ENCODE measurements around the gene ERC2. TPM values are rescaled to one million over a fixed set of nuclear protein-coding genes. Genes with fewer than 3 reads are reported as not detected.

Gene ERC2
- total and polyA plus RNA-seq, 2 of the 13 experiments (the other 11 are each of a cell fraction or from before 2014, with no cell fraction given) = 0.16 to 0.22 TPM

DNA sequence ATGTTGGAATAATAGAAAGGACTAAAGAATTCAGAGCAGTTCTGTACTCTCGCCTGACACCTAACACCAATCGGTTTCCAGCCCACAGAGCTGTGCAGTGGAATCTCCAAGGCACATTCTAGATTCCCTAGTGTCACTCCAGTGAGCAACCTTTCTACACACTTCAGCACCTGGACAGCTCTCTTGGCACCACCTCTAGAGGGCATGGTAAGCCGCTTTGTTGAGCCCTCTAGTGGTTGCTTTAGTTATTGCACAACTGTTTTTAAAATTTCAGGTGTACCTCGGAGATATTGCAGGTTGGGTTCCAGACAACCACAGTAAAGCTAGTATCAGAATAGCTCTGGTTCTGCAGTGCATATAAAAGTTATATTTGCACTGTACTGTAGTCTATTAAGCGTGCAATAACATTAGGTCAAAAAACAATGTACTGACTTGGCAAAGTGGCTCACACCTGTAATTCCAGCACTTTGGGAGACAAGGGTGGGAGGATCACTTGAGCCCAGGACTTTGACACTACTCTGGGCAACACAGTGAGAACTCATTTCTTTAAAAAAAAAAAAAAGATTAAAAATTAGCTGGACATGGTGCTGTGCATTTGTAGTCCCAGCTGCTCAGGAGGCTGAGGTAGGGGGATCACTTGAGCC is 26.5 kb upstream of the ERC2 start (continued):
- TF ChIP-seq ZNF143 (CRISPR knock-in tag; IDR thresholded peaks at IDR 0.05) (0 out of 2 replicates have a peak, but pooled peaks have one; percentile 25), MAX (IDR thresholded peaks at IDR 0.05) (no peak), ZNF552 (CRISPR knock-in tag; IDR thresholded peaks at IDR 0.05; ENCODE audit: borderline replicate concordance) (peak; percentile 46; the same call in 1 of the 2 replicates), POLR2AphosphoS5 (IDR thresholded peaks at IDR 0.05; ENCODE audit: low read depth, low read length) (no peak), ZXDC (CRISPR knock-in tag; IDR thresholded peaks at IDR 0.05) (0 out of 2 replicates have a peak, but pooled peaks have one; percentile 51), RFXAP (CRISPR knock-in tag; IDR thresholded peaks at IDR 0.05; ENCODE audit: borderline replicate concordance) (peak; percentile 86), PHF8 (CRISPR knock-in tag; IDR thresholded peaks at IDR 0.05) (no peak), SALL2 (CRISPR knock-in tag; IDR thresholded peaks at IDR 0.05) (0 out of 2 replicates have a peak, but pooled peaks have one; percentile 50), YEATS4 (CRISPR knock-in tag; IDR thresholded peaks at IDR 0.05; ENCODE audit: borderline replicate concordance) (no peak; the same call in 1 of the 2 replicates), ZFP37 (CRISPR knock-in tag; IDR thresholded peaks at IDR 0.05; ENCODE audit: borderline replicate concordance) (peak; percentile 97), BCLAF1 (IDR thresholded peaks at IDR 0.05) (no peak), ZNF260 (CRISPR knock-in tag; IDR thresholded peaks at IDR 0.05; ENCODE audit: borderline replicate concordance, low read depth) (no peak), TFDP1 (CRISPR knock-in tag; IDR thresholded peaks at IDR 0.05; ENCODE audit: borderline replicate concordance) (no peak), MYNN (CRISPR knock-in tag; IDR thresholded peaks at IDR 0.05; ENCODE audit: low read depth) (peak; percentile 96; the same call in 1 of the 2 replicates), NR2C2 (CRISPR knock-in tag; IDR thresholded peaks at IDR 0.05; ENCODE audit: borderline replicate concordance) (no peak), KLF13 (CRISPR knock-in tag; IDR thresholded peaks at IDR 0.05) (no peak), TBX2 (CRISPR knock-in tag; IDR thresholded peaks at IDR 0.05; ENCODE audit: borderline replicate concordance) (peak; percentile 39; the same call in 1 of the 2 replicates), ZNF569 (CRISPR knock-in tag; IDR thresholded peaks at IDR 0.05; ENCODE audit: borderline replicate concordance) (no peak), ZSCAN20 (CRISPR knock-in tag; IDR thresholded peaks at IDR 0.05; ENCODE audit: borderline replicate concordance) (0 out of 2 replicates have a peak, but pooled peaks have one; percentile 27), NR3C1 (CRISPR knock-in tag; IDR thresholded peaks at IDR 0.05) (no peak), DRAP1 (CRISPR knock-in tag; IDR thresholded peaks at IDR 0.05) (peak; percentile 50; the same call in 1 of the 2 replicates), SPEN (CRISPR knock-in tag; IDR thresholded peaks at IDR 0.05; ENCODE audit: low read depth) (peak; percentile 81), XRCC5 (optimal IDR thresholded peaks at IDR 0.05; ENCODE audit: low read length) (peak; percentile 95)
